Gastrocnemius medialis (tissue), 4 donors: ENCODE measurements around the gene ZC3H4. TPM values are rescaled to one million over a fixed set of nuclear protein-coding genes. Genes with fewer than 3 reads are reported as not detected.
A peak's percentile ranks its signal among the peaks of the same experiment; 100 is the strongest.
"Not testable (repeated sequence)": the region's sequence is repeated elsewhere in the genome, so short reads cannot be mapped to it uniquely, and the experiment has no call there.

Source experiments
- ATAC-seq, 2 donors: fragments of 150-250 bp; one replicate each; pipeline ENCODE4 v1.9.1; 2016
- DNase-seq, 2 donors: peaks; one replicate each; pipeline ENCODE4 v3.0.0-alpha.2; 2019
- H3K27ac ChIP-seq, 4 donors: fragments of 200-600 bp; sonication (generic); 1 replicate in 1 of 4; 2 replicates in 3 of 4; pipeline ENCODE4 v1.5.1; 2016 to 2018; ENCODE audit warnings: mild to moderate bottlenecking in 2 of 4, moderate library complexity in 1 of 4
- H3K27me3 ChIP-seq, 3 donors: fragments of 200-600 bp; sonication (generic) in 2 of 3; 1 replicate in 1 of 3; 2 replicates in 2 of 3; pipeline versions ENCODE4 v1.5.1 to v1.6.0; 2016 to 2019; ENCODE audit warnings: mild to moderate bottlenecking in 1 of 3, moderate library complexity in 1 of 3
- H3K36me3 ChIP-seq, 2 donors: fragments of 200-600 bp; sonication (generic) in 1 of 2; one replicate each; pipeline ENCODE4 v1.5.1; 2017 to 2018
- H3K4me1 ChIP-seq, 2 donors: fragments of 200-600 bp; sonication (generic) in 1 of 2; one replicate each; pipeline ENCODE4 v1.5.1; 2016 to 2017; ENCODE audit warnings: mild to moderate bottlenecking in 2 of 2
- H3K4me3 ChIP-seq, 4 donors: fragments of 200-600 bp; sonication (generic) in 3 of 4; 1 replicate in 1 of 4; 2 replicates in 3 of 4; pipeline ENCODE4 v1.5.1; 2016 to 2019; ENCODE audit warnings: mild to moderate bottlenecking in 2 of 4
- H3K9me3 ChIP-seq, 3 donors: fragments of 200-600 bp; sonication (generic) in 2 of 3; 1 replicate in 1 of 3; 2 replicates in 2 of 3; pipeline ENCODE4 v1.5.1; 2016 to 2019
- POLR2A ChIP-seq, 2 donors: fragments of 450-650 bp; IDR thresholded peaks; one replicate each; pipeline ENCODE4 v1.6.1; 2017; ENCODE audit warnings: antibody characterized with exemption in 2 of 2, mild to moderate bottlenecking in 2 of 2, moderate library complexity in 2 of 2
- in situ Hi-C, 4 donors: fragments of 200-750 bp; cut with MboI; loops; one replicate each; pipeline versions ENCODE4 v1.15.0 to v1.8.0; 2017; ENCODE audit warnings: low sequenced_read_pairs in 4 of 4
- intact Hi-C: fragments of 100-400 bp; cut with DNase I; formaldehyde crosslinking; loops from one replicate; pipeline ENCODE4 v1.15.1; 2023; ENCODE audit warnings: low total_unique reads
- total RNA-seq, 4 donors: library from RNA; depleted of rRNA; stranded (reverse); fragments of >200 nt; gene quantifications; one replicate each; pipeline versions ENCODE4 v1.1.0 to v1.2.3, GENCODE V29; 2016
- TF ChIP-seq, protein P1 (sequence below), 5 experiments: fragments of 450-650 bp in 3 of 5; fragments of 200-600 bp in 2 of 5; sonication (generic) in 2 of 5; IDR thresholded peaks in 4 of 5; conservative IDR thresholded peaks in 1 of 5; 1 replicate in 4 of 5; 2 replicates in 1 of 5; pipeline ENCODE4 v1.5.1; 2016 to 2019; ENCODE audit warnings: antibody characterized with exemption in 5 of 5, mild to moderate bottlenecking in 3 of 5, moderate library complexity in 3 of 5

The ZC3H4 gene
- total RNA-seq, 4 donors from 2014 or later = 16.2 to 31.7 (median 22.8) TPM

DNA sequence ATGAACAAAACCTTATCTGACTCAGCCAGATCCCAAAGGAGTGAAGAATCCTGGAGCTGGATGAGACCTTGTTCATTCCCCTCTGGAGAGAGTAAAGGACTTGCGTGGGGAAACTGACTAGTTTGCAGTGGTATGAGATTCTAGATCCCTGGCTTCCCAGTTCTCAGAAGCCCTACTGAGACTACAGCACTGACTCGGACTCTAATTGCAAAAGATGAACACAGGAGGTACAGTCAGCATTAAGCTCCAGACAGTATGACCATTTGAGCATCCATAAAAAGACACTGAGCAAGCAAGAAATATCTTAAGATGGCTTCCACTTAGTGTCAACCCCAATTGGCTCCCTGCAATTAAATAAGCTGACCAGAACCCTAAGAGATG lies 6.8 kb downstream of the ZC3H4 start:
- in situ Hi-C loops = no loop called here
- DNase-seq (no peak), ATAC-seq (peak in 1 of 2 donors; percentile 17)
- TF ChIP-seq POLR2A (IDR thresholded peaks at IDR 0.05) = no peak
- TF ChIP-seq, protein P1, sequence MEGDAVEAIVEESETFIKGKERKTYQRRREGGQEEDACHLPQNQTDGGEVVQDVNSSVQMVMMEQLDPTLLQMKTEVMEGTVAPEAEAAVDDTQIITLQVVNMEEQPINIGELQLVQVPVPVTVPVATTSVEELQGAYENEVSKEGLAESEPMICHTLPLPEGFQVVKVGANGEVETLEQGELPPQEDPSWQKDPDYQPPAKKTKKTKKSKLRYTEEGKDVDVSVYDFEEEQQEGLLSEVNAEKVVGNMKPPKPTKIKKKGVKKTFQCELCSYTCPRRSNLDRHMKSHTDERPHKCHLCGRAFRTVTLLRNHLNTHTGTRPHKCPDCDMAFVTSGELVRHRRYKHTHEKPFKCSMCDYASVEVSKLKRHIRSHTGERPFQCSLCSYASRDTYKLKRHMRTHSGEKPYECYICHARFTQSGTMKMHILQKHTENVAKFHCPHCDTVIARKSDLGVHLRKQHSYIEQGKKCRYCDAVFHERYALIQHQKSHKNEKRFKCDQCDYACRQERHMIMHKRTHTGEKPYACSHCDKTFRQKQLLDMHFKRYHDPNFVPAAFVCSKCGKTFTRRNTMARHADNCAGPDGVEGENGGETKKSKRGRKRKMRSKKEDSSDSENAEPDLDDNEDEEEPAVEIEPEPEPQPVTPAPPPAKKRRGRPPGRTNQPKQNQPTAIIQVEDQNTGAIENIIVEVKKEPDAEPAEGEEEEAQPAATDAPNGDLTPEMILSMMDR (IDR thresholded peaks at IDR 0.05 in 4 of 5, conservative IDR thresholded peaks at IDR 0.05 in 1 of 5) = no peak
- Histone ChIP-seq H3K4me1 (peaks cover 83% of the 10 kb centered on the region in 2 donors), H3K27ac (peak overlapping the region; percentile 96 to 100 (median 99)), H3K36me3 (no peaks in the 10 kb centered on the region), H3K4me3 (no peak overlapping the region), H3K27me3 (no peaks in the 10 kb centered on the region), H3K9me3 (no peaks in the 10 kb centered on the region)
- intact Hi-C loops = no loop called here

DNA sequence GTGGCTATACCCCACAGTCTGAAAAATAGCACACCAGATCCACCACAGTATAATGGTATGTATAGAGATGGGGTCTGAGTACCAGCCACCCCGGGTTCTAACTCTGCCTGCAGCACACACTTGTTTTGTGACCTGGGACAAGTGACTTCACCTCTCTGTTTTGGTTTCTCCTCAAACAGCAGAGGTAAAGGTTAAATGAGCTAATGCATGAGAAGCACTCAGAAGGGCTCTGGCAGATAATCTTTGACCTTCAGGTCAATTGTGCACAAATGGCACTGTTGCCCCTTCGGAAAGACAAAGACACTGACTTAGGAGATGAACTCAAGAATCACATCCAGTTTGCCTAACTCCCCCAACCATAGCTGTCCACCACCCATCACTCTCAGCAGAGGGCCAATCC lies 7.7 kb downstream of the ZC3H4 start:
- Histone ChIP-seq H3K36me3 (no peaks in the 10 kb centered on the region), H3K4me1 (peaks cover 85 to 87% of the 10 kb centered on the region in 2 donors), H3K4me3 (no peak overlapping the region), H3K27ac (peak overlapping the region; percentile 96 to 100 (median 99)), H3K9me3 (no peaks in the 10 kb centered on the region), H3K27me3 (no peaks in the 10 kb centered on the region)
- no peak for ATAC-seq
- intact Hi-C loops (no loop called here), in situ Hi-C loops (no loop called here)
- DNase-seq = no peak
- no peak for TF ChIP-seq POLR2A (IDR thresholded peaks at IDR 0.05)
- TF ChIP-seq, protein P1 (IDR thresholded peaks at IDR 0.05 in 4 of 5, conservative IDR thresholded peaks at IDR 0.05 in 1 of 5) = no peak

DNA sequence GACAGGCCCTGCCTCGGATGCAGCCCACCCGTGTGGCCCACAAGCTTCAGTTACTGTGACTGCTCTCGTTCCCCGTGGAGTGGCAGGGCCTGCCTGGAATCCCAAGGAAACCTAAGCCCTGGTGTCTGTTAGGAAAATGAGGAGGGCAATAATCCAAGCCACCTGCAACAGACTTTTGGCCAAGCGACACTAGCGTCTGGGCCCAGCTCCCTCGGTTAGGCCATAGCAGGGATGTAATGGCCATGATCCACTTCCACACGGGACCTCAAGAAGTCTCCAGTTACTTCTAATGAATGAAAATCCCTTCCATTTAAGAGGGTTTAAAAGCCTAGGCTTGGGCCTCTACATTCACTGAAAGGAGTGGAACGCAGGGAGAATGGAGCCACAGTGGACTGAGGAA lies 8.9 kb downstream of the ZC3H4 start:
- intact Hi-C loops = no loop called here
- TF ChIP-seq, protein P1 (IDR thresholded peaks at IDR 0.05 in 4 of 5, conservative IDR thresholded peaks at IDR 0.05 in 1 of 5) = no peak
- TF ChIP-seq POLR2A (IDR thresholded peaks at IDR 0.05) = no peak
- Histone ChIP-seq H3K27ac (peak overlapping the region; percentile 52 to 80 (median 72)), H3K4me3 (no peak overlapping the region), H3K36me3 (no peaks in the 10 kb centered on the region), H3K27me3 (no peaks in the 10 kb centered on the region), H3K4me1 (peaks cover 73 to 78% of the 10 kb centered on the region in 2 donors), H3K9me3 (no peaks in the 10 kb centered on the region)
- peak; percentile 85 to 91 for ATAC-seq
- DNase-seq = peak; percentile 44 to 79
- in situ Hi-C loops = no loop called here

DNA sequence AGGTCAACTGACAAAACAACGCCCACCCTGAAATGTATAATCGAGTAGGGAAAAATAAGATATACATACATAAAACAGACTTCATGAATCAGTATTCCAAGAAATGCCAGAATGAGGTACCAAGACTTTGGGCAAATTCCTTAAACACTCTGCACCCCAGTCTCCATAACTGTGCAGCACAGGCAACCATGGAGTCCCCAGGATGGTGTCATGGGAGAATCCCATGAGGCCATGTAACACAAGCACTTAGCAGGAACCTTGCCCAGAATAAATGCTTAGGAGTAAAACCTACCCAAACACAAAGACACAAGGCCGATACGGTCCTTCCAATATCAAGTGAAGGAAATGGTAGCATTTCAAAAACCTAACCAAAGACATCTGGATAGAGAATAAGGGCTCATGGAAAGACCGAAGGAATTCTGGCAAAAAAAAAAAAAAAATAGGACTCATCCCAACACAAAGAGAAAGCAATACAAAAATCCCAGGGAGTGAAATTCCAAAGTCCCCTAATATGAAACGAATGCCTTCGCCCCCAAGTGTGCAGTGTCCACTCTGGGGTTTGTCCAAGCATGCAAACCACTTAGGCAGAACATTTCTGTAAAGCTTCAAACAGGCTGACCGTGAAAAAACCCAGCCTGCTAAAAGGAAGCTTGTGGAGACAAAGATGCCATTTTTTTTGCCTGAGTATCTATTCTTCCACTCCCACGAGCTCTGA lies 11.1 kb downstream of the ZC3H4 start:
- in situ Hi-C loops = no loop called here
- Histone ChIP-seq H3K27ac (peak overlapping the region; percentile 26 to 55 (median 34)), H3K9me3 (no peaks in the 10 kb centered on the region), H3K4me1 (peaks cover 65 to 77% of the 10 kb centered on the region in 2 donors), H3K4me3 (no peak overlapping the region), H3K27me3 (no peaks in the 10 kb centered on the region), H3K36me3 (no peaks in the 10 kb centered on the region)
- intact Hi-C loops = no loop called here
- ATAC-seq (no peak), DNase-seq (no peak)
- TF ChIP-seq POLR2A (IDR thresholded peaks at IDR 0.05) = no peak
- TF ChIP-seq, protein P1 (IDR thresholded peaks at IDR 0.05 in 4 of 5, conservative IDR thresholded peaks at IDR 0.05 in 1 of 5) = no peak

DNA sequence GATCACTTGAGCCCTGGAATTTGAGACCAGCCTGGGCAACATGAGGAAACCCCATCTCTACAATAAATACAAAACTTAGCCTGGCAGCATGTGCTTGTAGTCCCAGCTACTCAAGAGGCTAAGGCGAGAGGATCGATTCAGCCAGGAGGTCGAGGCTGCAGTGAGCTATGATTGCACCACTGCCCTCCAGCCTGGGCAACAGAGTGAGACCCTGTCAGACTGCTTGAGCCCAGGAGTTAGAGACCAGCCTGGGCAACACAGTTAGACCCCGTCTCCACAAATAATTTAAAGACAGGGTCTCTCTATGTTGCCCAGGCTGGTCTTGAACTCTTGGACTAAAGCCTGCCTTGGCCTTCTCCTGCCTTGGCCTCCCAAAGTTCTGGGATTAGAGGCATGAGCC lies 12.5 kb downstream of the ZC3H4 start:
- H3K4me3 ChIP-seq, H3K27me3 ChIP-seq, in situ Hi-C loops, H3K27ac ChIP-seq, H3K9me3 ChIP-seq, DNase-seq, ATAC-seq, intact Hi-C loops, H3K36me3 ChIP-seq: not testable (repeated sequence)
- peaks cover 65 to 77% of the 10 kb centered on the region in 2 donors for H3K4me1 ChIP-seq
